HL-60 (cell line): ENCODE data around the gene CBL.
A peak's percentile ranks its signal among the peaks of the same experiment; 100 is the strongest.

Experiments used
- DNase-seq, 2 experiments: peaks; one replicate each; pipeline ENCODE4 v3.0.0-alpha.2; 2010 to 2020; ENCODE audit warnings: low read depth in 1 of 2, low spot score in 1 of 2
- H3K27ac ChIP-seq: fragments of 250-450 bp; sonication (Bioruptor Pico); replicated peaks from 2 replicates; pipeline ENCODE4 v1.5.1; 2020; ENCODE audit warnings: mild to moderate bottlenecking, moderate library complexity
- H3K27me3 ChIP-seq: fragments of 250-450 bp; sonication (Bioruptor Pico); 2 replicates; pipeline ENCODE4 v1.5.1; 2021; ENCODE audit warnings: mild to moderate bottlenecking, moderate library complexity; ENCODE audit not compliant: insufficient read depth, poor library complexity, severe bottlenecking
- H3K4me3 ChIP-seq: replicated peaks from 2 replicates; pipeline ENCODE4 v1.5.1; 2011; ENCODE audit warnings: mild to moderate bottlenecking, control low read depth, low read length; ENCODE audit not compliant: insufficient read depth
- GABPA ChIP-seq: IDR thresholded peaks from 2 replicates; pipeline ENCODE4 v1.6.1; 2012; ENCODE audit warnings: low read depth
- POLR2AphosphoS5 ChIP-seq: IDR thresholded peaks from 2 replicates; pipeline ENCODE4 v1.6.1; 2012; ENCODE audit warnings: low read depth
- SPI1 ChIP-seq: IDR thresholded peaks from 2 replicates; pipeline ENCODE4 v1.6.1; 2012; ENCODE audit warnings: low read depth, mild to moderate bottlenecking, borderline replicate concordance
- TF ChIP-seq, protein P1 (sequence below): IDR thresholded peaks from one replicate; pipeline ENCODE4 v1.5.1; 2011; ENCODE audit warnings: low read length, control low read depth, inconsistent platforms; ENCODE audit not compliant: insufficient read depth
- TF ChIP-seq, protein P2 (sequence below): IDR thresholded peaks from 2 replicates; pipeline ENCODE4 v1.6.1; 2012; ENCODE audit warnings: low read depth; ENCODE audit not compliant: insufficient replicate concordance

CBL gene

DNA sequence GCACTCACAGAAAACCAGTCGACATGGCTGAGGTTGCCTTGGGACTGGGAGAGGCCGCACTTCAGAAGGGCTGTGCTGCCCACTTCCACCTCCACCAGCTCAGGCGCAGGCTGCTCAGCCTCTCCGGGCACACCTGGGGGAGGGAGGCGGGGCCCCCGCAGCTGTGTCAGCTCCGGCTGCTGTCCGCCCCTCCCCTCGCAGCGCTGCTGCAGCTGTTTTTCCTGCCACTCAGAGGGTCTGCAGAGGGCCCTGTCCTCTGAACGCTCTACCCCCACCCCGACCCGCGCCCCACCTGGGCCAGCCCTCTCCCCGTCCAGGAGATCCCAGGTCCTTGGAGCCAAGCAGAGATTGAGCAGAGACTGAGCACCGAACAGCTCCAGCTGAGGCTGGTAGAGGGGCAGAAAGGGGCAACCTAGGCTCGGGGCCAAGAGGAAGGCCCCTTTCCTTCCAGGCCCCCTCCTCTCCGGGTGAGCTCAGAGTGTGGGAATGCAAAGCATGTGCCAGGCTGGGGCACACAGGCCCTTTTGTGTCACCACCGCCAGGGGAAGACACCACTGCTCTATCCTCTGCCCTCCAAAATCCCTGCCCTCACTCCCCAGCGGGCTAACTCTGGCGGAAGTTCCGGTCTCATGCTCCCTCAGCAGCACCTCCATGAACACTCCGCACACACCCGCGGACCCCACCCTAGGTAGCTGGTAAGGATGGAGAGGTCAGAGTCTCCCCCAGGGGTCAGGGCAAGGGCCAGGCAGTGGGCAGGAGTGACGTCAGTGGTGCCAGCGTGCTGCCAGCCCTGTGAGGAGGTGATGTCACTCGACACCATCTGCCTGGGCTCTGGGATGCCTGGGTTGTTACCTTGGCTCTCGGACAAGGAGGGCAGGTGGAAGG lies 109.2 kb downstream of the CBL start:
- H3K4me3 ChIP-seq, result peak overlapping the region; percentile 19

GRCh38 chr11:119316016-119316728 lies 110.0 kb downstream of the CBL start:
- Histone ChIP-seq H3K4me3 (peak overlapping the region; percentile 26), H3K27ac (no peak overlapping the region), H3K27me3 (peaks cover 38% of the 10 kb centered on the region)
- DNase-seq, result no peak
- TF ChIP-seq GABPA (no peak), POLR2AphosphoS5 (no peak), SPI1 (no peak)
- TF ChIP-seq, protein P1, sequence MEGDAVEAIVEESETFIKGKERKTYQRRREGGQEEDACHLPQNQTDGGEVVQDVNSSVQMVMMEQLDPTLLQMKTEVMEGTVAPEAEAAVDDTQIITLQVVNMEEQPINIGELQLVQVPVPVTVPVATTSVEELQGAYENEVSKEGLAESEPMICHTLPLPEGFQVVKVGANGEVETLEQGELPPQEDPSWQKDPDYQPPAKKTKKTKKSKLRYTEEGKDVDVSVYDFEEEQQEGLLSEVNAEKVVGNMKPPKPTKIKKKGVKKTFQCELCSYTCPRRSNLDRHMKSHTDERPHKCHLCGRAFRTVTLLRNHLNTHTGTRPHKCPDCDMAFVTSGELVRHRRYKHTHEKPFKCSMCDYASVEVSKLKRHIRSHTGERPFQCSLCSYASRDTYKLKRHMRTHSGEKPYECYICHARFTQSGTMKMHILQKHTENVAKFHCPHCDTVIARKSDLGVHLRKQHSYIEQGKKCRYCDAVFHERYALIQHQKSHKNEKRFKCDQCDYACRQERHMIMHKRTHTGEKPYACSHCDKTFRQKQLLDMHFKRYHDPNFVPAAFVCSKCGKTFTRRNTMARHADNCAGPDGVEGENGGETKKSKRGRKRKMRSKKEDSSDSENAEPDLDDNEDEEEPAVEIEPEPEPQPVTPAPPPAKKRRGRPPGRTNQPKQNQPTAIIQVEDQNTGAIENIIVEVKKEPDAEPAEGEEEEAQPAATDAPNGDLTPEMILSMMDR, result no peak
- TF ChIP-seq, protein P2, sequence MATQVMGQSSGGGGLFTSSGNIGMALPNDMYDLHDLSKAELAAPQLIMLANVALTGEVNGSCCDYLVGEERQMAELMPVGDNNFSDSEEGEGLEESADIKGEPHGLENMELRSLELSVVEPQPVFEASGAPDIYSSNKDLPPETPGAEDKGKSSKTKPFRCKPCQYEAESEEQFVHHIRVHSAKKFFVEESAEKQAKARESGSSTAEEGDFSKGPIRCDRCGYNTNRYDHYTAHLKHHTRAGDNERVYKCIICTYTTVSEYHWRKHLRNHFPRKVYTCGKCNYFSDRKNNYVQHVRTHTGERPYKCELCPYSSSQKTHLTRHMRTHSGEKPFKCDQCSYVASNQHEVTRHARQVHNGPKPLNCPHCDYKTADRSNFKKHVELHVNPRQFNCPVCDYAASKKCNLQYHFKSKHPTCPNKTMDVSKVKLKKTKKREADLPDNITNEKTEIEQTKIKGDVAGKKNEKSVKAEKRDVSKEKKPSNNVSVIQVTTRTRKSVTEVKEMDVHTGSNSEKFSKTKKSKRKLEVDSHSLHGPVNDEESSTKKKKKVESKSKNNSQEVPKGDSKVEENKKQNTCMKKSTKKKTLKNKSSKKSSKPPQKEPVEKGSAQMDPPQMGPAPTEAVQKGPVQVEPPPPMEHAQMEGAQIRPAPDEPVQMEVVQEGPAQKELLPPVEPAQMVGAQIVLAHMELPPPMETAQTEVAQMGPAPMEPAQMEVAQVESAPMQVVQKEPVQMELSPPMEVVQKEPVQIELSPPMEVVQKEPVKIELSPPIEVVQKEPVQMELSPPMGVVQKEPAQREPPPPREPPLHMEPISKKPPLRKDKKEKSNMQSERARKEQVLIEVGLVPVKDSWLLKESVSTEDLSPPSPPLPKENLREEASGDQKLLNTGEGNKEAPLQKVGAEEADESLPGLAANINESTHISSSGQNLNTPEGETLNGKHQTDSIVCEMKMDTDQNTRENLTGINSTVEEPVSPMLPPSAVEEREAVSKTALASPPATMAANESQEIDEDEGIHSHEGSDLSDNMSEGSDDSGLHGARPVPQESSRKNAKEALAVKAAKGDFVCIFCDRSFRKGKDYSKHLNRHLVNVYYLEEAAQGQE, result no peak

More for the DNA sequence above, 109.2 kb downstream of the CBL start:
- Histone ChIP-seq H3K27ac (no peak overlapping the region), H3K27me3 (peaks cover 39% of the 10 kb centered on the region)
- no peak for DNase-seq
- no peak for TF ChIP-seq SPI1
- TF ChIP-seq, protein P1, result no peak
- no peak for TF ChIP-seq GABPA
- TF ChIP-seq, protein P2, result no peak
- no peak for TF ChIP-seq POLR2AphosphoS5

GRCh38 chr11:119316729-119317591 lies 110.8 kb downstream of the CBL start, which contains the start of gene MCAM:
MCAM (minus strand) TSS chr11:119317130; CDS start chr11:119317101, 29 bp downstream.
- Histone ChIP-seq H3K27ac (no peak within 1 kb of the TSS), H3K27me3 (peaks cover 38% of the 10 kb centered on the region), H3K4me3 (peak within 1 kb of the TSS; percentile 26)
- DNase-seq, result no peak
- TF ChIP-seq GABPA, result no peak
- TF ChIP-seq POLR2AphosphoS5, result no peak
